Fibroblast of skin of scalp (primary cell): Measurements from ENCODE around the gene CEP350.

Source experiments
- DNase-seq: peaks from one replicate; pipeline ENCODE4 v3.0.0-alpha.2; 2013

Gene CEP350

GRCh38 chr1:180066150-180066549 lies 111.5 kb downstream of the CEP350 start:
- DNase-seq = no peak

GRCh38 chr1:180070286-180070685 lies 115.7 kb downstream of the CEP350 start:
- DNase-seq = no peak

- DNase-seq = no peak
Observed at GRCh38 chr1:180071759-180072158, 117.1 kb downstream of the CEP350 start.

GRCh38 chr1:180080439-180080838 lies 125.8 kb downstream of the CEP350 start:
- no peak for DNase-seq

- no peak for DNase-seq
Observed at GRCh38 chr1:180081474-180081873, 126.9 kb downstream of the CEP350 start.

GRCh38 chr1:180083164-180083563 lies 128.6 kb downstream of the CEP350 start:
- DNase-seq = no peak

GRCh38 chr1:180084867-180085266 lies 130.3 kb downstream of the CEP350 start:
- DNase-seq = no peak

- DNase-seq = no peak
Observed at GRCh38 chr1:180085331-180085730, 130.7 kb downstream of the CEP350 start.

GRCh38 chr1:180092931-180093650 lies 138.5 kb downstream of the CEP350 start:
- no peak for DNase-seq

- DNase-seq = no peak
Observed at GRCh38 chr1:180094705-180095295, 140.2 kb downstream of the CEP350 start.

GRCh38 chr1:180096584-180097325 lies 142.1 kb downstream of the CEP350 start:
- no peak for DNase-seq

- DNase-seq = no peak
Observed at GRCh38 chr1:180097326-180097605, 142.7 kb downstream of the CEP350 start.

- DNase-seq = no peak
Observed at GRCh38 chr1:180101411-180101810, 146.8 kb downstream of the CEP350 start.

- no peak for DNase-seq
Observed at GRCh38 chr1:180103819-180104218, 149.2 kb downstream of the CEP350 start.

GRCh38 chr1:180112091-180112490 lies 157.5 kb downstream of the CEP350 start:
- DNase-seq = no peak

- DNase-seq = peak; percentile 26
Observed at GRCh38 chr1:180112984-180113647, 158.5 kb downstream of the CEP350 start.

- DNase-seq = no peak
Observed at GRCh38 chr1:180114396-180114945, 159.9 kb downstream of the CEP350 start.

GRCh38 chr1:180116964-180117763 lies 162.6 kb downstream of the CEP350 start:
- no peak for DNase-seq

- DNase-seq = peak; percentile 87
Observed at GRCh38 chr1:180117764-180118116, 163.1 kb downstream of the CEP350 start.

- DNase-seq = no peak
Observed at GRCh38 chr1:180119837-180120236, 165.2 kb downstream of the CEP350 start.

GRCh38 chr1:180123463-180123936 lies 168.9 kb downstream of the CEP350 start:
- no peak for DNase-seq

GRCh38 chr1:180130651-180131050 lies 176.0 kb downstream of the CEP350 start:
- DNase-seq = no peak
